CD4-positive, alpha-beta T cell treated with Interferon gamma for 1 hour (primary cell): ENCODE data around the gene ADGRF4.

ENCODE experiments used
- DNase-seq: peaks from one replicate; pipeline ENCODE4 v3.0.0-alpha.2; 2020

ADGRF4 gene

GRCh38 chr6:47681201-47681990 is 17.0 kb upstream of the ADGRF4 start:
- DNase-seq, result no peak

DNA sequence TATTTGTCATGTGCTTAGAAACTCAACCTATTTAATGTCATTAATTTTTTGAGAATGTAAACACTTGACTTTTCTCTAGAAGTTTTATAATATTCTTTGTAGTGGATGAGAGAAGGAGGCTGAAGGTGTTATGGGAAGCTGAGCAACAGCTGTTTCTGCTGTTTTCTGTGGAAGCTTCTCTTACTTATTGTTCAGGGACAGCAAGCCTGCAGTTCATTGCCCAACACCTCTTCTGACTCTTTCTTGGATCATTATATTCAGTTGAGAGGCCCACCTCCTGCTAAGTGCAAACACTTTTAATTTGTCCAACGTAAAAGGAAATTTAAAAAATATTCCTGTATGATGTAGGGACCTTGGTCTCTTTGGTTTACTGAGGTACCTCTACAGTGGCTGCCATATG is 12.0 kb upstream of the ADGRF4 start:
- DNase-seq, result no peak

DNA sequence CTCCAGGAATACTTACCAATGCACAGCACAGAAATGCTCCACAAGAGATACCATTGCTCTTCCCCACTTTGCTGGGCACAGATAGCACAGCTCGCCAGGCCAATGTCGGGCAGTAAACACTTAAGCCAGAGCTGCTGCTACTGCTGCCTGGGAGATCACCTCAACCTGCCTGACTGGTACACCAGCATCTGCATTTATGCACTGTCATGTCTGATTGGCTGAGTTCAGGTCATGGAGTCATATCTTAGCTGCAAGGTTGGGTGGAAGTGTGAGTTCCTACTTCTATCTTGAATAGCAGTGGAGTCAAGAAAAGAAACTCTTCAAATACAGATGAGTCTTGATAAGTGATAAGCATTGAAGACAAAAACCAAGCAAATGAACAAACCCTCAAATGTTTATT is 10.9 kb upstream of the ADGRF4 start:
- no peak for DNase-seq

DNA sequence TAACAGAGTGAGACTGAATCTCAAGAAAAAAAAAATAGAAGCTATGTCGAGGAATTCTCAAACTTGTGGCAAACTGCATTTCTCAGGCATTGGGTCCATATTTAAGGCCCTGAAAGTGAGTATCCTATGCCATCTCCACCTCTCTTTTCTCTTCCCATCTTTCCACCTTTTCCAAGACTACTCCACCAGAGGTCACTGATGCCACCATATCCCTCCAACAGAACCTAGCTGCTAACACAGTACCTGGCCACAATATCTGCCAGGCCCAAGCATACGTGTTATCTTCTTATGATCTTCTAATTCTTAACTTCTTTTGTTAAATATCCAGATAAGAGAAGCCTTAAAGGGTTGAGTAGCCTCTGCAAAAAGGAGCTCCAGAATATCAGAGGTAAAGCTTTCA is 8.2 kb upstream of the ADGRF4 start:
- no peak for DNase-seq

DNA sequence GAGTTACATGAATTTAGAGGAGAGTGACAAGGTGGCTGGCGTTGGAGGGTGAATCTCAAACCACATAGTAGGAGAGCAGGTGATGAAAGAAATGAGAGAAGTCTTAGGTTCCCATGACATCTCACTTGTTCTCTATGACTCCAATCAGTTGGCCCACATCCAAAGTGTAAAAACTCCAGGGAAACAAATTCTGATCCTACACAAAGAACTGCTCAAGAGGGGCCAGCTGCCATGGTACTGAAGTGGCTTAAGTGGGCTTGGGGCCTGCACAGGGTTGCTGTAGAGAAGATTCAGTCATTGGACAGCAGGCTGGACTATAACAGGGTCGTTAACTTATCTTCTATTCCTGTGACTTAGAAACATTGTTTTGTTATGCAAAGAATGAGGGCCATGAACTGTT is 7.6 kb upstream of the ADGRF4 start:
- no peak for DNase-seq

DNA sequence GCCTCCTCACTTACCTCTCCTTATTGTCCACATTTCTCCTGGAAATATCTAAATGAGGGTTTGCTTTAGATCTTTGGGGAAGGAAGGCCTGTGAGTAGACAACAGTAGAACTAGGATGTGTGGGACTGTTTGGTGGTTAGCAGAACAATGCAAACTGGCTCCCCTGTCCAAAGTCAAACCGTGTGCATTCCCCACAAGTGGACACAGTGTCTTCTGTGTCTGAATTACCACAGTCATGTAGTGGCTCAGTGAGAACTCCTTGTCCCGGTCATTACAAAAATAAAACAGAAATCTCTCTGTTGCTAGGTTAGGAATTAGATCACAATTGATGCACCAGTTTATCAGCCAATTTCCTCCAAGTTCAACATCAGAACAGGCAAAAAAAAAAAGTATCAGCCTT is 455 bp upstream of the ADGRF4 start:
- no peak for DNase-seq

DNA sequence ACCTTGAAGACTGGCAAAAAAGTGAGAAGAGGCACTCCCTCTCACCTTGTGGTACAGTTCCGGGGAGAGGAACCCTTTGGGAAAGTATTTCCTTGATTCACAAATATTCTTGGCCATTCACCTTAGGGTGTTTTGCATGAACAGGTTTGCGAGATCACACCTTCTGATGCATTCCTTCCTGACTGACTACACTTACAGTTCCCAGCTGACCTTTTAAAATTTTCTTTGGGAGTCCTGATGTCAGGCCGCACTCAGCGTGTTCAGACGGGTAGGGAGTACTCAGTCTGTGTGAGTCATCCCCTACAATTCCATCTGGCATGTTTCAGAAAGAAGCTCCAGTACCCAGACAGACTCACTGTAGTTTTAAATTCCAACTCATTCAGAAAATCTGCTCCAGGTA is 1.7 kb downstream of the ADGRF4 start:
- no peak for DNase-seq

GRCh38 chr6:47700596-47700995 is 2.2 kb downstream of the ADGRF4 start:
- no peak for DNase-seq

DNA sequence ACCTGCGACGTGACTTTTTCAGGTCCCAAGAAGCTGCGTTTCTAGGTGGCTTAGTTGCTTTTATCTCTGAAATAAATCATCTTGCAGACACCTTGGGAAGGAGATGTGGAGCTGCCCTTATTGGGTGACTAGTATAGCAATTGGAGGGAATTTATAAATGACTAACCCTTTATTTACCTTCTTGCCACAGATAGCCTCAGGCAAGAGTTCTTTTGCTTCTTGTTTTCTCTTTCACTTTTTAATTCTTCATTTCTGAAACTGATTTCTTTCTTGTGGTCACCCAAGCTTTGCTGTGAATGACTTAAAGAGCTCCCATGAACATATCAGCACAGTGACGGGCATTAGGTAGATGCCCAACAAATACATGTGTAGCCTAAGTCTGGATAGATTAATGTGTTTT is 3.0 kb downstream of the ADGRF4 start:
- DNase-seq, result no peak

DNA sequence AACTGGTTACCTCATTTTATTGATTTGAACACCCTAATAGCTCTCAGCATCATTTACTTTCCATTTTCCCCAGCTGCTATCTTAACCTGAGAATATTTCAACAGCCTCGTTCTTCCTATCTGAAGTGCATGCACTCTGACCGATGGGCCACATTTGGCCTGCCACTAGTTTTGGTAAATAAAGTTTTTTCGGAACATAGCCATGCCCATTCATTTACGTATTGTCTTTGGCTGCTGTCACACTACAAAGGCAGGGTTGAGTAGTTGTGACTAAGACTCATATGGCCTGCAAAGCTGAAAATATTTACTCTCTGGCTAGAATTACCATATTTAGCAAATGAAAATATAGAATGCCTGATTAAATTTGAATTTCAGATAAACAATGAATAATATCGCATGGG is 10.8 kb downstream of the ADGRF4 start:
- no peak for DNase-seq

GRCh38 chr6:47710295-47710694 is 11.9 kb downstream of the ADGRF4 start:
- DNase-seq, result no peak

GRCh38 chr6:47713200-47713599 is 14.8 kb downstream of the ADGRF4 start:
- no peak for DNase-seq

GRCh38 chr6:47714802-47715201 is 16.4 kb downstream of the ADGRF4 start:
- DNase-seq, result no peak

- no peak for DNase-seq
Observed at GRCh38 chr6:47715782-47716181, 17.4 kb downstream of the ADGRF4 start.

DNA sequence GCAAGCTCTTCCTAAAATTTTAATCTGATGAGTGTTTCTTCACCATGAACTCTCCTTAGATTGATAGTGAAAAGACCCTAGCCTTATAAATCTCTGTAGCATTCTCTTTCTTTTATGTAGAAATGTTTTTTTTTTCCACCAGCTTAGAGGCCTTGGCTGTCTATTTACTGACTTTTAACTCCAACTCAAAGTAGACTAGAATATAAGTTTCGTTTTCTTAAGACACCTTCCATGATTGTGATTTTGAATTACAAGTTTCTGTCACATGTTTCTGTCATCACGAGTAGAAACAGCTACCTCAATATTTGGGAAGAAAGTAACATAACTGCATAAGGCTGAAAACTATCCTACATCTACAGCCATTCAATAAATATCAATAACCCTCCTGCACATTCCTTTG is 17.8 kb downstream of the ADGRF4 start:
- DNase-seq, result no peak

DNA sequence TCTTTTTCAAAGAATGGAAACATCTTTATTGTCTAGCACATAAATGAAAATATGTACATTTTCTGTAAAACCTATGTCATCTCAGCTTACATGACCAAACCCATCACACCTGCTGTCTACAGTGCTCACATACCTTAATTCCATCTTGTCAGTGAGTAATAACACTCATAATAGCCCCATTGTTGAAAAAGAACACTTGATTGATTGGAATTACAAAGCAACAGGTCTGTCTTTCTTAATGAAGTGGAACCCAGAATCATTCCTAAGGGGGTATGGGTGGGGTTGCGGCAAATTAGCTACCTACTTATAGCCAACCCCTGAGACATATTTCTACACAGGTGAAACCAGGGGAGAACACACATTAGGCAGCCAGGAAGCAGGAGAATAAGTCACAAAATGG is 20.2 kb downstream of the ADGRF4 start:
- DNase-seq, result no peak

DNA sequence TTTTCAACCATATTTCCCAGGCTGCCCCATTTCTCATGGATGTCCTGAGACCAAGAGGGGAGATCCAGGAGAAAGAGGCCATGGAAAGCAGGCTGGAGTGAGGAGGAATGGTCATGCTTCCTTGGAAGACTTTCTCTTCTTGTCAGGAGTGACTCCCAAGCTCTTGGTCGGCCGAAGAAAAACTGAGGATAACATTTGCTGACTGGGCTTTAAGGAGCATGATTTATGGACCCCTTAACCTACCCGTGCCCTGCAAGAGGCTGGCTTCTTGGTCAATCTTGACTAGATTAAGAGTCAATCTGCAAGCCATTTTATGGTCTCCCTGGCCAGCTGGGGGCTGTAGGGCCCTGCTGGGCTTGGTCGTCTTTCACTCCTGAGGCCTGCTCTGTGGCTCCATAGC is 22.8 kb downstream of the ADGRF4 start:
- DNase-seq, result no peak

DNA sequence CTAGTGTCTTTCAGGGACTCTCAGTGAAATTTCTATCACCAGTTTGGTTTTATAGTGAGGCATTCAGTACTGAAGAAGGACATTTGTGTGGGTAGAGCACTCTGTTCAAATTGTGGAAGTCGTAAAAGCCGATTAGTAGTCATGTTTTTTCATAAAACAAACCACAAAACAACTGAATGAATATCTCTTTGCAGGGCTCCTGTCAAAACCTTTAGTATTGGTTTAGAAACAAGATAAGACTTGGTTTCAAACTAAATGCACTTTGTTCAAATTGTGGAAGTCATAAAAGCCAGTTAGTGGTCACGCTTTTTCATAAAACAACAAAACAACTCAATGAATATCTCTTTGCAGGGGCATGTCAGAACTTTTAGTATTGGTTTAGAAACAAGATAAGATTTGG is 23.8 kb downstream of the ADGRF4 start:
- DNase-seq, result no peak

GRCh38 chr6:47724300-47724699 is 25.9 kb downstream of the ADGRF4 start:
- DNase-seq, result no peak

- DNase-seq, result no peak
Observed at GRCh38 chr6:47727391-47727790, 29.0 kb downstream of the ADGRF4 start.

DNA sequence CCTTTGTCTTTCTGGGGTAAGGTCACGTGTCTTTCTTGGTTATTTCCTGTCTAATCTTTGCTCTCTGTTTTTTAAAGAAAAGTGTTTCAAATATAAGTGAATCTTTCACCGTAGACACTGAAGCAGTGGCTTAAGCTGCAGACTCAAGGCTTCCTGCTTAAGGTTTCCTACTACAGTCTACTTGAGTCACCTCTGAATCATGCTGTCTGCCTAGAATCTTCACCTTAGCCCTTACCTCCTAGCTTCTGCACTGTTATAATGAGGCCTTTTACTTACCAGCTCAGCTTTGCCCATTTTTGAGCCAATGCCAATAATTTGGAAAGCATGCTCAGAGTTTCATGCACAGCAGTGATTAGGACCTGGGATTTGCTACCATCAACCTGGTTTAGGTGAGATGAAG is 30.6 kb downstream of the ADGRF4 start:
- no peak for DNase-seq

DNA sequence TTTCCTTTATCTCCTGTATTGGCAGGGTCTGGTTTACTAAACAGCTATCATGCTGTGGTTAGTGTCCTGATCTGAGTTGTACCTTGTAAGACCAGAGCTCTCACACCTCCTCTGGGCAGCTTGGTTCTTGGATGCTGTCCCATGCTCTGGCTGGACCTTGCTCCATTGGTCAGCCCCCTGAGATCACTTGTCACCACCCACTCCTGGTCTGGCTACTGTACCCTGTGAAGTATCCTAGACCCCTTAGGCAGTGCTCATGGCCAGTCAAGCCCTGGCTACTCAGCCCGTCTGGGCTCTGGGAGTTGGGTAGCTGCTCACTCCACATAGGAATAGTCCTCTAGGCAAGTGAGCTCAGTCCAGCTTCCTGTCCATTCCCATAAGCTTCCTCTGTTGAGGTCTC is 31.1 kb downstream of the ADGRF4 start:
- DNase-seq, result no peak

DNA sequence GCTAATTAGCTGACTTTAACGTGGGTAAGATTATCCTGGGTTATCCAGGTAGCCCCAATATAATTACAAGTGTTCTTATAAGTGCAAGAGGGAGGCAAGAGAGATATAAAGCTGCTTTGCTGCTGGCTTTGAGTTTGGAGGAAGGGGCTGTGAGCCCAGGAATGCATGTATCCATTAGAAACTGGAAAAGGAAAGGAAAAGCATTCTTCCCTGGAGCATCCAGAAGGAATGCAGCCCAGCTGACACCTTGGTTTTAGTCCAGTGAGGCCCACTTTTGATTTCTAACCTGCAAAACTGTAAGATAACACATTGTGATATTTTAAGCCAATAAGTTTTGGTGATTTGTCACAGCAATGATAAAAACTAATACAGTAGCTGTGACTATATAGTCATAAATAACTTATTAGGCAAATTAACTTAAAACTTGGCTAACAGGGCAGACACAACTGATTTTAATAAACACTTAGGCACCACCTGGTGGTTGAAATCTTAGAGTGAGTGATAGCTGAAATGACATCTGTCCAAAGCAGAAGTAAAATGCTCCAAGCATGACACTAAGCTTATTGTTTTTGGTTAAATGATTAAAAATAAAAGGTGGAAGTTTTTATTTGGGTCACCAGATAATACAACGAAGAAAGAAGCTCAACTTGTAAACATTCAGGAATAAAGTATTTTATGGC is 35.6 kb downstream of the ADGRF4 start:
- DNase-seq, result no peak

DNA sequence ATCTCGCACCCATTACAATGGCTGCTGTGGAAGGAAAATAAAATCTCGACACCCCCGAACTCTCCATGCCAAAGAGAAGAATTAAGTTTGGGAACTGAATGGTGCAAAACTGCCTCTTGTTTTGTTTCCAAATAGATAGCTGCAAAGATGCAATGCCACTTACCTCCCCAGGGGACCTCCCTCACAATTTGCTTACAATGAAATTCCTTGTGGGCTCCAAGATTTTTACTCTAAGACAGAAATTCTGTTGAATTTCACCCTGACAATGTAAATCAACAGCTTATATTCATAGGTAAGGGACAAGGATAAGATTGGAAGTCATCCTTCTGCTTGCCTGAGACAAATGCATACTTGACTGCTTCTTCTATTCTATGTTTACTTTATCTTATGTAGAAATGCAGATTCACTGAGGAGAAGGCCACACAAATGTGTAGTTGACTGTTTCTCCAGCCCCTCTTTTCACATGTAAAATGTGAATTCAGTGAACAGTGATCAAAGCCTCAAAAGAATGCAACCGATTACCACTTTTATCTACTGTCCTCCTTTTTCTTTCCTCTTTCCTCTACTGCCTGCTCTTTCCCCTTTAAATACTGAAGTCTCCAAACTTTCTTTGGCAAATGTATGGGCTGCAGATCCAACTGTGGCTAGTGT is 36.6 kb downstream of the ADGRF4 start:
- DNase-seq, result no peak
